Measurements from ENCODE around the gene EYS. TPM values are rescaled to one million over a fixed set of nuclear protein-coding genes. Genes with fewer than 3 reads are reported as not detected.

EYS gene
- polyA plus RNA-seq, 2 of the 4 experiments (the other 2 are of a cell fraction): 0.03 to 0.06 TPM

DNA sequence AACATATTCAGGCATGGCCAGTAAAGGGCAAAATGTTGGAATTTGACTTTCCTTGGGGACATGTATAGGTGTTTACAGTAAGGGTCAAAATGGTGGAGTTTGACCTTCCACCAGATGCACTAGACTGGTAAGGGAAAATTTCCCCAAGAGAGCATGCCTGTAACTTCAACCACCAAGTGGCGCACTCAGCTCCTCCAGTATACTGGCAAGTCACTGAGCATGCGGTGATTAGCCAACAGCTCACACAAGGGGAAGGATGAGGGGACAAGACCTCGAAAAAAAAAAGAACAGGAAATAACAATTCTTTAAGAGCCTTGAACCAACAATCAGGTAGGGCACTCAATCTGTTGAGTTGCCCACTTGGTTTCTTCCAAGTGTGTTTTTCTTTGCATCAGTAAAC lies 140.9 kb downstream of the EYS start:
- FAIRE-seq (no peak), DNase-seq (ENCODE audit: low read depth in 1 of 2, low spot score in 1 of 2) (peak in 1 of 2 experiments; percentile 36), ATAC-seq (no peak)
- no peak overlapping the region for H3K4me2 ChIP-seq
- H3K9me3 ChIP-seq: no peaks in the 10 kb centered on the region
- CTCF ChIA-PET: no interaction called here
- WGBS (ENCODE audit: missing lambda C conversion rate): 49% methylated on average over 3 of the region's 3 CpGs
- no peak overlapping the region for H3K27ac ChIP-seq
- peak in 1 of 2 experiments; percentile 15; a peak in 1 of 5 replicates for TF ChIP-seq RAD21 (conservative IDR thresholded peaks at IDR 0.05 in 1 of 2, IDR thresholded peaks at IDR 0.05 in 1 of 2)
- TF ChIP-seq EHF (CRISPR knock-in tag; IDR thresholded peaks at IDR 0.05): no peak
- no peak overlapping the region for H3K4me3 ChIP-seq
- no peaks in the 10 kb centered on the region for H3K4me1 ChIP-seq
- POLR2A ChIA-PET: no interaction called here

- Histone ChIP-seq H3K4me3 (no peak overlapping the region), H3K4me2 (no peak overlapping the region), H3K4me1 (no peaks in the 10 kb centered on the region), H3K9me3 (no peaks in the 10 kb centered on the region), H3K27ac (no peak overlapping the region)
- POLR2A ChIA-PET: no interaction called here
- whole genome bisulfite sequencing (ENCODE audit: missing lambda C conversion rate): 70% methylated on average over 2 of the region's 6 CpGs
- DNase-seq (ENCODE audit: low read depth in 1 of 2, low spot score in 1 of 2) (no peak), FAIRE-seq (no peak), ATAC-seq (no peak)
- CTCF ChIA-PET: no interaction called here
- TF ChIP-seq EHF (CRISPR knock-in tag; IDR thresholded peaks at IDR 0.05) (no peak), CBX8 (IDR thresholded peaks at IDR 0.05) (no peak), BHLHE40 (IDR thresholded peaks at IDR 0.05; ENCODE audit: low read depth, low read length) (no peak), KDM5A (IDR thresholded peaks at IDR 0.05) (no peak), MAX (IDR thresholded peaks at IDR 0.05) (no peak), PHF8 (IDR thresholded peaks at IDR 0.05; ENCODE audit: borderline replicate concordance, low read depth) (no peak), MYC (IDR thresholded peaks at IDR 0.05; ENCODE audit: borderline replicate concordance, low read length) (no peak), POLR2AphosphoS2 (conservative IDR thresholded peaks at IDR 0.05; ENCODE audit: low read length) (no peak), RFX5 (IDR thresholded peaks at IDR 0.05) (no peak), CEBPB (IDR thresholded peaks at IDR 0.05) (no peak)
- TF ChIP-seq, protein P1, sequence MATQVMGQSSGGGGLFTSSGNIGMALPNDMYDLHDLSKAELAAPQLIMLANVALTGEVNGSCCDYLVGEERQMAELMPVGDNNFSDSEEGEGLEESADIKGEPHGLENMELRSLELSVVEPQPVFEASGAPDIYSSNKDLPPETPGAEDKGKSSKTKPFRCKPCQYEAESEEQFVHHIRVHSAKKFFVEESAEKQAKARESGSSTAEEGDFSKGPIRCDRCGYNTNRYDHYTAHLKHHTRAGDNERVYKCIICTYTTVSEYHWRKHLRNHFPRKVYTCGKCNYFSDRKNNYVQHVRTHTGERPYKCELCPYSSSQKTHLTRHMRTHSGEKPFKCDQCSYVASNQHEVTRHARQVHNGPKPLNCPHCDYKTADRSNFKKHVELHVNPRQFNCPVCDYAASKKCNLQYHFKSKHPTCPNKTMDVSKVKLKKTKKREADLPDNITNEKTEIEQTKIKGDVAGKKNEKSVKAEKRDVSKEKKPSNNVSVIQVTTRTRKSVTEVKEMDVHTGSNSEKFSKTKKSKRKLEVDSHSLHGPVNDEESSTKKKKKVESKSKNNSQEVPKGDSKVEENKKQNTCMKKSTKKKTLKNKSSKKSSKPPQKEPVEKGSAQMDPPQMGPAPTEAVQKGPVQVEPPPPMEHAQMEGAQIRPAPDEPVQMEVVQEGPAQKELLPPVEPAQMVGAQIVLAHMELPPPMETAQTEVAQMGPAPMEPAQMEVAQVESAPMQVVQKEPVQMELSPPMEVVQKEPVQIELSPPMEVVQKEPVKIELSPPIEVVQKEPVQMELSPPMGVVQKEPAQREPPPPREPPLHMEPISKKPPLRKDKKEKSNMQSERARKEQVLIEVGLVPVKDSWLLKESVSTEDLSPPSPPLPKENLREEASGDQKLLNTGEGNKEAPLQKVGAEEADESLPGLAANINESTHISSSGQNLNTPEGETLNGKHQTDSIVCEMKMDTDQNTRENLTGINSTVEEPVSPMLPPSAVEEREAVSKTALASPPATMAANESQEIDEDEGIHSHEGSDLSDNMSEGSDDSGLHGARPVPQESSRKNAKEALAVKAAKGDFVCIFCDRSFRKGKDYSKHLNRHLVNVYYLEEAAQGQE (IDR thresholded peaks at IDR 0.05): no peak
- TF ChIP-seq, protein P2, sequence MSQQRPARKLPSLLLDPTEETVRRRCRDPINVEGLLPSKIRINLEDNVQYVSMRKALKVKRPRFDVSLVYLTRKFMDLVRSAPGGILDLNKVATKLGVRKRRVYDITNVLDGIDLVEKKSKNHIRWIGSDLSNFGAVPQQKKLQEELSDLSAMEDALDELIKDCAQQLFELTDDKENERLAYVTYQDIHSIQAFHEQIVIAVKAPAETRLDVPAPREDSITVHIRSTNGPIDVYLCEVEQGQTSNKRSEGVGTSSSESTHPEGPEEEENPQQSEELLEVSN (IDR thresholded peaks at IDR 0.05; ENCODE audit: borderline replicate concordance, low read depth): no peak
Observed at GRCh38 chr6:65558071-65558470, 149.0 kb downstream of the EYS start.

DNA sequence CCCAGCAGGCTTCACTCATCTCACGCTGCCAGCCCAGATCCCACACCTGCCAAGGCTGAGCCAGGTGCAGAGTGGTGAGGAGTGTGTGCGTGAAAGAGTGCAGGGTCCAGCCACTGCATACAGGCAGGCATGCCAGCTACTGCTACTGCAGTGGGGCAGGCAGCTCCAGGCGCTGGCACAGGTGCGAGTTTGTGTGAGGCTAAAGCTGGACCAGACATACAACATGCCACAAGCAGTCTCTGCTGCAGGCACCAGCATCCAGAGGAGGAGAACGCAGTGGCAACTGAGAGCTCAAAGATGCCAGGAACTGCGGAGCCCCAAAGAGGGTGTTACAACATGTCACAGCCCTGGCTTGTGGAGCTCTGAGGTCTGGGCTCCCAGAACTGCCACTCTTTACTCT lies 149.8 kb downstream of the EYS start:
- Histone ChIP-seq H3K27ac (no peak overlapping the region), H3K4me2 (no peak overlapping the region), H3K4me1 (no peaks in the 10 kb centered on the region), H3K4me3 (no peak overlapping the region), H3K9me3 (no peaks in the 10 kb centered on the region)
- DNase-seq (ENCODE audit: low read depth in 1 of 2, low spot score in 1 of 2) (no peak), FAIRE-seq (no peak), ATAC-seq (no peak)
- POLR2A ChIA-PET: no interaction called here
- CTCF ChIA-PET: no interaction called here
- WGBS (ENCODE audit: missing lambda C conversion rate): 66% methylated on average over 5 of the region's 6 CpGs
- TF ChIP-seq, protein P3, sequence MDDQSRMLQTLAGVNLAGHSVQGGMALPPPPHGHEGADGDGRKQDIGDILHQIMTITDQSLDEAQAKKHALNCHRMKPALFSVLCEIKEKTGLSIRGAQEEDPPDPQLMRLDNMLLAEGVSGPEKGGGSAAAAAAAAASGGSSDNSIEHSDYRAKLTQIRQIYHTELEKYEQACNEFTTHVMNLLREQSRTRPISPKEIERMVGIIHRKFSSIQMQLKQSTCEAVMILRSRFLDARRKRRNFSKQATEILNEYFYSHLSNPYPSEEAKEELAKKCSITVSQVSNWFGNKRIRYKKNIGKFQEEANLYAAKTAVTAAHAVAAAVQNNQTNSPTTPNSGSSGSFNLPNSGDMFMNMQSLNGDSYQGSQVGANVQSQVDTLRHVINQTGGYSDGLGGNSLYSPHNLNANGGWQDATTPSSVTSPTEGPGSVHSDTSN (IDR thresholded peaks at IDR 0.05): no peak
- no peak for TF ChIP-seq RARB (CRISPR knock-in tag; IDR thresholded peaks at IDR 0.05)
- no peak for TF ChIP-seq FOXS1 (CRISPR knock-in tag; IDR thresholded peaks at IDR 0.05)
- TF ChIP-seq NR3C1 (IDR thresholded peaks at IDR 0.05): no peak
- TF ChIP-seq HOXA7 (CRISPR knock-in tag; IDR thresholded peaks at IDR 0.05): no peak
- no peak for TF ChIP-seq TFCP2L1 (CRISPR knock-in tag; IDR thresholded peaks at IDR 0.05)
- TF ChIP-seq CBX2 (IDR thresholded peaks at IDR 0.05; ENCODE audit: borderline replicate concordance, low read depth): no peak
- no peak for TF ChIP-seq PHF8 (IDR thresholded peaks at IDR 0.05; ENCODE audit: borderline replicate concordance, low read depth)
- TF ChIP-seq, protein P1 (IDR thresholded peaks at IDR 0.05): no peak
- no peak for TF ChIP-seq SMC3 (IDR thresholded peaks at IDR 0.05)
- TF ChIP-seq CTCF (IDR thresholded peaks at IDR 0.05): no peak
- no peak for TF ChIP-seq JUNB (IDR thresholded peaks at IDR 0.05)
- TF ChIP-seq NPAS2 (CRISPR knock-in tag; IDR thresholded peaks at IDR 0.05; ENCODE audit: borderline replicate concordance): no peak

All from A549 (cell line).